Gastroesophageal sphincter (tissue), 3 donors: Measurements from ENCODE around the gene RNF126.

ENCODE experiments used
- CTCF ChIP-seq, 4 experiments: fragments of 200-600 bp in 2 of 4; fragments of 450-650 bp in 2 of 4; sonication (generic) in 1 of 4; IDR thresholded peaks; one replicate each; pipeline ENCODE4 v1.5.1; 2017 to 2019; ENCODE audit warnings: antibody characterized with exemption in 4 of 4, mild to moderate bottlenecking in 2 of 4, moderate library complexity in 2 of 4
- POLR2A ChIP-seq, 2 donors: fragments of 450-650 bp; IDR thresholded peaks; one replicate each; pipeline ENCODE4 v1.6.1; 2017; ENCODE audit warnings: antibody characterized with exemption in 2 of 2, mild to moderate bottlenecking in 2 of 2, moderate library complexity in 1 of 2
- POLR2AphosphoS5 ChIP-seq: sonication (generic); formaldehyde crosslinking; IDR thresholded peaks from one replicate; pipeline ENCODE4 v1.6.1; 2017; ENCODE audit warnings: antibody characterized with exemption

GRCh38 chr19:646779-647565 lies 16.0 kb downstream of the RNF126 start:
- TF ChIP-seq CTCF (IDR thresholded peaks at IDR 0.05) (no peak), POLR2A (IDR thresholded peaks at IDR 0.05) (no peak), POLR2AphosphoS5 (no peak)
